AG09309 (cell line): Measurements from ENCODE around the gene NDUFS2.

Experiments
- DNase-seq: peaks from one replicate; pipeline ENCODE4 v3.0.0-alpha.2; 2010; ENCODE audit warnings: low read depth
- H3K4me3 ChIP-seq: 2 replicates; pipeline ENCODE4 v1.5.1; 2011; ENCODE audit warnings: mild to moderate bottlenecking, low read depth, low read length, moderate library complexity; ENCODE audit not compliant: control insufficient read depth
- TF ChIP-seq, protein P1 (sequence below): IDR thresholded peaks from 2 replicates; pipeline ENCODE4 v1.5.1; 2011; ENCODE audit warnings: mild to moderate bottlenecking, low read depth, low read length, inconsistent platforms; ENCODE audit not compliant: insufficient read depth, control insufficient read depth; ENCODE audit errors: missing control alignments

Gene NDUFS2

GRCh38 chr1:161197560-161198193 lies 4.5 kb upstream of the NDUFS2 start:
- H3K4me3 ChIP-seq, result peak overlapping the region; percentile 66
- TF ChIP-seq, protein P1, sequence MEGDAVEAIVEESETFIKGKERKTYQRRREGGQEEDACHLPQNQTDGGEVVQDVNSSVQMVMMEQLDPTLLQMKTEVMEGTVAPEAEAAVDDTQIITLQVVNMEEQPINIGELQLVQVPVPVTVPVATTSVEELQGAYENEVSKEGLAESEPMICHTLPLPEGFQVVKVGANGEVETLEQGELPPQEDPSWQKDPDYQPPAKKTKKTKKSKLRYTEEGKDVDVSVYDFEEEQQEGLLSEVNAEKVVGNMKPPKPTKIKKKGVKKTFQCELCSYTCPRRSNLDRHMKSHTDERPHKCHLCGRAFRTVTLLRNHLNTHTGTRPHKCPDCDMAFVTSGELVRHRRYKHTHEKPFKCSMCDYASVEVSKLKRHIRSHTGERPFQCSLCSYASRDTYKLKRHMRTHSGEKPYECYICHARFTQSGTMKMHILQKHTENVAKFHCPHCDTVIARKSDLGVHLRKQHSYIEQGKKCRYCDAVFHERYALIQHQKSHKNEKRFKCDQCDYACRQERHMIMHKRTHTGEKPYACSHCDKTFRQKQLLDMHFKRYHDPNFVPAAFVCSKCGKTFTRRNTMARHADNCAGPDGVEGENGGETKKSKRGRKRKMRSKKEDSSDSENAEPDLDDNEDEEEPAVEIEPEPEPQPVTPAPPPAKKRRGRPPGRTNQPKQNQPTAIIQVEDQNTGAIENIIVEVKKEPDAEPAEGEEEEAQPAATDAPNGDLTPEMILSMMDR, result no peak
- DNase-seq, result no peak

DNA sequence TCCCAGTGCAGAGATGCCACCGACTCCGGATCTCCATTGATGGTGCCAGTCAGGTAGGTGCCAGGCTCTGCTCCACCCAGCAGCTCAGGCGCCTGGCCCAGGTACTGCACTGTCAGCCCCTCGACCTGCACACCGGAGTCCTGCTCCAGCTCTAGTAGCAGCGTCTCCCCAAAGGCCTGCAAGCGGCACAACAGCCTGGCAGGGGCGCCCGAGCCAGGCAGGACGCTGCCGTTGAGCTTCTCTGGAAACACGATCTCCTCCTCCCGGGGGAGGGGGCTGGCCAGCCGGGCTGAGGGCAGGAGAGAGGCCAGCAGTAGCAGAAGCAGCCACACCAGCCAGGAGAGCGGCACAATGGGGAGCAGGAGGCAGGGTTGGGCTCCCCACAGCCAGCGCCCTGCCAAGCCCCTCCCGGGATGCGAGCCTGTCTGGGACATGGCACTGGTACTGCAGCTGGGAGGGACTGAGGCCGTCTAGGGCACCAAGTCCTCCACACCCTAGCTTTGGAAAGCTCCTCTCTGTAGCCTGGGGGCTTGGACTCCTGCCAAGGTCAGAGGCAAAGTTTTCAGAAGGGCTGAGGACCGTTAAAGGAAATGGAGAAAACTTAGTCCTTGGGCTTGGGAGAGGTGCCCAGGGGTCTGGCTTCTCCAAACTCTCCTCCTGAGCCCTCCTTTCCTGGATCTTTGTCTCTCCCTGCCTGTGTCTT lies 3.8 kb upstream of the NDUFS2 start:
- H3K4me3 ChIP-seq, result peak overlapping the region; percentile 66
- TF ChIP-seq, protein P1, result no peak
- DNase-seq, result no peak

GRCh38 chr1:161198897-161199431 lies 3.2 kb upstream of the NDUFS2 start, which contains the start of gene ADAMTS4:
Gene ADAMTS4, minus strand, starts transcription at chr1:161199054. Its CDS starts 427 bp downstream, at chr1:161198627.
- H3K4me3 ChIP-seq, result peak within 1 kb of the TSS; percentile 66
- TF ChIP-seq, protein P1, result no peak
- DNase-seq, result peak; percentile 77

- no peak for DNase-seq
- TF ChIP-seq, protein P1, result no peak
- H3K4me3 ChIP-seq, result no peak overlapping the region
These were observed 2.5 kb upstream of the NDUFS2 start for GRCh38 chr1:161199506-161200139.

DNA sequence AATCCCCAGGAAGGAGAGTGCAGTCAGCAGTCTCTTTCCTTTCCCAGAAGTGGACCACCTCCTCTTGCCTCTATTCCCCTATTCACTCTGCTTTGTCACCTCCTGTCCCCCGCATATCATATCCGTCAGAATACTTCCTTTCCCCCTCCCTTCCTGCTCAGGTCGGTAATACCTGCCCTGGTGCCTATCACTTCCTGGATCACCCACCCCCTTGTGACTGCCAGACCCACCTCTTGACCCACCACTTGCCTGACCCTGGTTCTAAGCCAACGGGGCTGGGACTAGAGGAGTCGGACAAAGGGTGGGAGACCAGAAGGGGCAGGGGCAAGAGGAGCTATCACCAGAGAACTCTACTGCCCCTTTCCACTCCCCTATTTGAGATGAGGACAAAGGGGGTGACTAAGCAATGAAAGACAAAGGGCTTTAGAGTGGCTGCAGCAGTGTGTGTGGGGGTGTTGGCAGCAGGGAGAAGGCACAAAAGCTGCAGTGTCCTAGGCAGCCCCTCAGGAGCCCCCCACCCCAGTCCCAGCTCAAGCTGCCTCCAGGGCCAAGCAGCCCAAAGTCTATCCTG lies 1.7 kb upstream of the NDUFS2 start:
- no peak overlapping the region for H3K4me3 ChIP-seq
- DNase-seq, result no peak
- TF ChIP-seq, protein P1, result no peak
